HG03378 (cell line): ENCODE data around the gene LMTK2.
"Not testable (repeated sequence)": the region's sequence is repeated elsewhere in the genome, so short reads cannot be mapped to it uniquely, and the experiment has no call there.

Experiments
- ATAC-seq: cut with Tn5 transposase; IDR thresholded peaks from one replicate; pipeline ENCODE4 v1.9.1; 2021; ENCODE audit warnings: mild to moderate bottlenecking, moderate library complexity; ENCODE audit not compliant: unreplicated experiment

The LMTK2 gene

DNA sequence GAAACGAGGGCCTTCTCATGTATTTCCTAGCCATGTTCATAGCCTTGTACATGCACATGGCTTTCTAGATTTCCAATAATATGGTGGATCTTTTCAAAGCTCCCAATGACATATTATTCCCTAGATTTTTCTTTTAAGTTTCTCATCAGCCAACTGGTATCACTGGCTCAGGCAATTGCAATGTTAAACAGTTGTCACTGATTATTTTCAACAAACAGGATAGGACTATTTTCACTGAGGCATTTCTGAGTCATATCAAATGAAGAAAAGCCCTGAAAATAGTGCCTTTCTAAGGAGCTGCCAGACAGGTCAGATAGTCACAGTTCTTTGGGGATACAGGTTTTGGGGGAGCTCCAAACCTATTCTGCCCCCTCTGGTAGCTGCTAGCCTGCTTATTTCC is 4.5 kb upstream of the LMTK2 start:
- no peak for ATAC-seq

- peak; percentile 7 for ATAC-seq
Measured at GRCh38 chr7:98105942-98106544, 619 bp upstream of the LMTK2 start.

- ATAC-seq: no peak
Measured at GRCh38 chr7:98107313-98107721, 655 bp downstream of the LMTK2 start.

- no peak for ATAC-seq
Measured at GRCh38 chr7:98110249-98111022, 3.8 kb downstream of the LMTK2 start.

DNA sequence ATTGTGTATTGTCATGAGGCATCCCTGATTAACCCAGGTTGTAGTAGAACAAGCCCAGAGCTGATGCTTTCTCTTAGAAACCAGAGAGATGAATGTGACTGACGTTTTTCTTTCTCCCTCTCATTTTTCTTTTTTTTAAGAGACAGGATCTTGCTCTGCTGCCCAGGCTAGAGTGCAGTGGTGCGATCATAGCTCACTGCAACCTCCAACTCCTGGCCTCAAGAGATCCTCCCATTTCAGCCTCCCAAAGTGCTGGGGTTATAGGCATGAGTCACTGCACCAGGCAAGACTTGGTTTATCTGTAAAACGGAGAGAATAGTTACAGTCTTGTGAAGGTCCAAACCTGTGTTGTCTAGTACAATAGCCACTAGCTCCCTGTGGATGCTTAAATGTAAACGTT is 5.4 kb downstream of the LMTK2 start:
- ATAC-seq: no peak

GRCh38 chr7:98115746-98116525 is 9.3 kb downstream of the LMTK2 start:
- no peak for ATAC-seq

DNA sequence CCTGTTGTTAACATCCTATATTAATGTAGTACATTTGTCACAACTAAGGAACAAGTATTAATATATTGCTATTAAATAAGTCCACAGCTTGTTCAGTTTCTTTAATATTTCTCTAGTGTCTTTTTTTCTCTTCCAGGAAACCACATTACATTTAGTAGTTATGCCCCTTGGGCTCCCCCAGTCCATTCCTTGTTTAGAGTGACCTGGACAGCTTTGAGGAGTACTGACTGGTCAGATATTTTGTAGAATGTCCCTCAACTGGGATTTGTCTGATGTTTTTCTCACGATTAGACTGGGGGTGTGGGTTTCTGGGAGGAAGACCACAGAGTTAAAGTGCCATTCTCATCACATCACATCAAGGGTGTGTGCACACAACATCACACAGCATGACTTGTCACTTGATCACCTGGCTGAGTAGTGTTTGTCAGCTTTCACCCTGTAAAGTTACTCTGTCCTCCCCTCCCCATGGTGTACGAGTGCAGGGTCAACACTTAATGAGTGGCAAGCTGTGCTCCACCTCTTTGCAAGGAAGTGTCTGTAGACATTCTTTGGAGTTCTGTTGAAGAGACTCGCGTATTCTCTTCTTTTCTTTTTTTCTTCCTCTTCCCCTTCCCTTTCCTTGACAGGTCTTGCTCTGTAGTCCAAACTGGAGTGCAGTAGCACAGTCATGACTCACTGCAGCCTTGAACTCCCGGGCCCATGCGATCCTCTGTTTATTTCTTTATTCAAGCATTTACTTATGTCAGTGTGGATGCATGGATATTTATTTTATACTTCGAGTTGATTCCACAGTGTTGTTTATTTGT is 10.2 kb downstream of the LMTK2 start:
- no peak for ATAC-seq

DNA sequence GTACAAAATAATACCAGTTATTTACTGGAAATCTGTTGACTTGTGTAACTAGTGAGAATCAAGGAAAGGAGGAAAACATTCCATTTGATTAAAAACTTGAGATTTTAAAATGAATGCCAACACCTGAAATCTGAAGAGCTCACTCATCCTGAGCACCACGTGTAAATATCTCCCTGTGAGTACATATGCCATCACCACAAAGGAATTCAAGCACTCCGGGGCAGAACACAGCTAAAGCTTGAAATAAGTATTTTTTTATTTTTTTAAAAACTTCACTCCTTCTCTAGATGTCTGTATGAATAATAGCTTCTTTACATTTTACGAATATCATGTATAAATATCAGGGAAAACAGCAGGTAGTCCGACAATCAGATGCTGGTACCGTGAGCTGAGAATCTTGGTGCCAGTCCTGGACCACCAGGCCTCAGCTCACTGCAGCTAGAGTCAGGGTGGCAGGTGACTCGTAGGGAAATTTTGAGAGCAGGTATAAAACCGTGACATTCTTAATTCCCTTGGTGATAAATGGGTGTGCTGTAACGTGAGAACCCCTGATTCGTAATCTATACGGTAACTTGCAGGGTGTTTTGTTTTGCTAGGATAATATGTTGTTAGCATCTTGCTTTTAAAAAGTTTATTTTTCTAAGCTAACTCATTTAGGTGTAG is 12.7 kb downstream of the LMTK2 start:
- no peak for ATAC-seq

GRCh38 chr7:98120559-98120958 is 13.9 kb downstream of the LMTK2 start:
- ATAC-seq: no peak

- not testable (repeated sequence) for ATAC-seq
Measured at GRCh38 chr7:98121388-98121787, 14.7 kb downstream of the LMTK2 start.

GRCh38 chr7:98123365-98123696 is 16.7 kb downstream of the LMTK2 start:
- no peak for ATAC-seq

DNA sequence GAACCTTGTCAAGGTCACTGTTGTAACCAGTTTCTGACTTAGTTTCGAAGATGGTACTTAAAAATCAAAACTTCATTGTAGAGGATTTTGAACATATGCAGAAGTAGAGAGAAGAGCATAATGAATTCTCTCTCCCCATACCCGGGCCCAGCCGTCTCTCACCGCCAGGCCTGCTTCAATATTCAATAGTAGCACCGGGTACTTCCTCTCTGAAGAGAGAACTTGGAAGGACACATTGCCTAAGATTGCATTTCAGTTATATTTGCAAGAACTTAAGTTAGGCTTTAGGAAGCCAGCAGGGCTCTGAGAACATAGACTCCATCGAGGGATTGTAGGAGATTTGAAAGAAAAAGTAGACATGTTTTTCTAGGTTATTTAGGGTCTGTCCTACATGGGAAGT is 19.1 kb downstream of the LMTK2 start:
- ATAC-seq: no peak

DNA sequence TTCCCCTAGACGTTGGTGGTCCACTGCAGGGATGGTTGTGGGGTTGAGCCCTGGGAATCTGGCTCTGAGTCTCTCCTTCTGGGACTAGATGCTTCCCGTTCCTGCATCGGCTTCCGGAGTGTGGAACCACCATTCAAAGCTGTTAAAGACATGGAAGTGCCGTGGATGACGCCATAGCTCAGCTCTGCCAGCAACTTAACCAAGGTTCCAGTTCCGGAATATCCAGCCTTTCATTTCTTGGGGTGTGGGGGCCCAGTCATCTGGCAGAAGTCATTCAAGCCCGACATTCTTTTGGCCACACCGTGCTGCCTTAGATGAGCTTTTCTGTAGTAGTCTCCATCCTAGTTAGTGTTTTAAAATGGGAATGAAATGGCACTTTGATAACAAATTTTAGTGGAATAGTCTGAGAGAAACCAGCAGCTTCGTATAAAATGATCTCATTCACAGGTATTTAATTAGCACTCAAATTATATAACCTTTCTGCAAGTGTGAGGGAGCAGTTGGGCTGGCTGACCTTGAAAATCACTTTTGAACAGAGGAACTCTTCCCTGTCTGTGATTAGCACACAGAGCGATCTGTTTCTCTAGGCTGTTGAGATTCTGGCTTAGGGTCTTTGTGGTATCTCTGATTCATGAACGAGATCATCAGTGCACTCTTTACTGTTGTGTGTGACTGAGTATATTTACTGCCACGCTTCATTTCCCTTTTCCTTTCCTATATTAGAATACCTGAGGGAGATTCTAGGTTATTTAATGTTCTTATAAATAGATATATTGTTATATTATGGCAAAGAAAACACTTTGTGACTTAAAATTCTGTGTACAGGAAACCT is 19.9 kb downstream of the LMTK2 start:
- ATAC-seq: no peak

GRCh38 chr7:98128346-98128745 is 21.7 kb downstream of the LMTK2 start:
- ATAC-seq: no peak

DNA sequence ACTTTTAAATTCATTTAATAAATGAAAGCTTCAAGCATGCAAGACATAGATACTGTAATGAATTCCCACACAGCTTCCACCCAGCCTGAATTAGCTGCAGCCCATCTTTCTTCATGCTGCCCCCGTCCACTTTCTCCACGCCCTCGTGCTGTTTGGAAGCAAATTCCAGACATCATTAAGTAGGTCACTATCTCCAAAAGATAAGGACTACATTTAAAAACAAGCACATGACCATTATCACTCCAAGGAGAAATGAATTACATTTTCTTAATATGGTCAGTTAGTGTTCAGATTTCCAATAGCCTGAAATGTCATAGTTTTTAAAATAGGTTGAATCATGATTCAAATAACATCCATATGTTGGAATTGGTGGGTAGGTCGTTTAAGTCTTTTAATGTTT is 24.3 kb downstream of the LMTK2 start:
- no peak for ATAC-seq

DNA sequence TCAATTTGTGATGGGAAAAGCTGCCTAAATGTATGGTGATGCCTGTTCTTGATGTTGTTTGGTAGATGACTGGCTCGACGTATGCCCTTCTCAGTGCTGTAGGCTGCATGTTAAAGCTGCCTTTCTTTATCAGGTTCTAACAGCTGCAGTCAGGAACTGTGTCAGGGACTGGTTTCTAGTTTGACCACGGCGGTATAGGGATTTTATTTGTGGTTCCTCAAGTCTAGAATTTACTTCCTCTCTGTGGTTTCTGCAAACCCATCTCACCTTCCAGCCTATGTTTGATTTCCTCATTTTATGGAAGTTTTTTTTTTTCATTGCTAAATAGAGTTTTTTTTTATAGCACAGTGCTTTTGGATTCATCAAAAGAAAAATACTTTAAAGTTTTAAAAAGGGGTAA is 26.5 kb downstream of the LMTK2 start:
- peak; percentile 74 for ATAC-seq

DNA sequence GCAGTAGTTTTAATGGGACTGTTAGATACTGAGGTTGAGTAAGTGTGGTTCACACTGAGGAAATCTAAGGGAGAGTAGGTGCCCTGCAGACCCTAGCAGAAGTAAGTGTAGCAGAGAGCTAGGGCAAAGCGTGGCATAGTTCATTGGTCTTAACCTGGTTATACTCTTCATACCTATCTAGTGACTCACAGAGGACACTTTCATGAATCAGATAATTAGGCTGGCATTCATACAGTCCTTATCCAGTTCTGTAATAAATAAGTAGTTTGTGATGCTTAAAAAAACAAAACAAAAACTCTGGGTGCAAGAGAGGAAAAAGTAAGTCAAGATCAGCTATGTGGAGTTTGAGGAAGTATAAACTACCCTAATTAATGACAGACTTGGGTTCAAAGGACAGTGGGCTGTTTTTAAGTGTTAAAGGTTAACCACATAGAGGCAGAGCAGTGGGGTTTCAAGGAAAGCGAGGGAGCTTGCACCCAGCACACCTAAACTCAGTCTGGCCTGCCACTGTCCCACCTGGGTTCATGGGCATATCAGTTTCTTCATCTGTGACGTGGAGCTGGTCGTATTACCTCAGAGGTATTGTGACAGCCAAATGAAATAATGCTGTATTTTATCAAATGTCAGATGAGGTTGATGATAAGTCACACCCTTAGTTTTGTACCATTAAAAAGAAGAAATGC is 27.1 kb downstream of the LMTK2 start:
- ATAC-seq: peak; percentile 15

DNA sequence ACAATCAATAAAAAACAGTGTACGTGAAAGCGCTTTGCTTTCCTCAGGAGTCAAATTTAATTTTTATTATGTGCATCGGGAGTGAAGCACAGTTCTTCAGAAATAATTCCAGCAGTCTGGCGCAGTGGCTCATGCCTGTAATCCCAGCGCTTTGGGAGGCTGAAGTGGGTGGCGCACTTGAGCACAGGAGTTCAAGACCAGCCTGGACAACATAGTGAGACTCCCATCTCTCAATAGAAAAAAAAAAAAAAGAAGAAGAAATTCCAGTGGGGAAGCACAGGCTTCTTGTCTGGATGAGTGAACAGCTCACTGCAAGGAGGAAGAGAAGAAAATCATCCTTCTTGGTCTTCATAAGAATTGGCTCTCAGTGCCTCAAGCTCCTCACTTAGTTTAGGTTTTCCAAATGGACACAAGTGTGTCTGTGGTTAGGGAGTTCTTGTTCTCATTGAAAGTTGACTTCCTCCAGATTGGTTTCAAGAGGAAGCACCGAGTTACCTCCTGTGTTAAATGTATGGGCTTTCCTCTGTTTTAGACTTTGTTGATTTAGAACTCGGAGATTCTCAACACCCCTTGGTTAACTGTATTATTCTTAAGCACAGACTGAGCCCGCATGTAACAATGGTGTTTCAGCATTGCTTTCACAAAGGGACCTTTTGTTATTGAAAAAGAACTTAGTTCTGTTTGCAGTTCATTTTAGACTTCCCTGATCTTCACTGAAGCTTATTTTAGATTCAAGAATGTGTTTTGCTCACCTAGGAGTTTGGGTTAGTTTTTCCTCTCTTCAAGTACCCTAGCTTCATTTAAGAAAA is 28.0 kb downstream of the LMTK2 start:
- ATAC-seq: no peak
